Measurements from ENCODE around the gene SNAPIN. TPM values are rescaled to one million over a fixed set of nuclear protein-coding genes. Genes with fewer than 3 reads are reported as not detected.

SNAPIN gene, protein sequence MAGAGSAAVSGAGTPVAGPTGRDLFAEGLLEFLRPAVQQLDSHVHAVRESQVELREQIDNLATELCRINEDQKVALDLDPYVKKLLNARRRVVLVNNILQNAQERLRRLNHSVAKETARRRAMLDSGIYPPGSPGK
- 56.8 and 62.6 TPM in 2 replicates for total RNA-seq

DNA sequence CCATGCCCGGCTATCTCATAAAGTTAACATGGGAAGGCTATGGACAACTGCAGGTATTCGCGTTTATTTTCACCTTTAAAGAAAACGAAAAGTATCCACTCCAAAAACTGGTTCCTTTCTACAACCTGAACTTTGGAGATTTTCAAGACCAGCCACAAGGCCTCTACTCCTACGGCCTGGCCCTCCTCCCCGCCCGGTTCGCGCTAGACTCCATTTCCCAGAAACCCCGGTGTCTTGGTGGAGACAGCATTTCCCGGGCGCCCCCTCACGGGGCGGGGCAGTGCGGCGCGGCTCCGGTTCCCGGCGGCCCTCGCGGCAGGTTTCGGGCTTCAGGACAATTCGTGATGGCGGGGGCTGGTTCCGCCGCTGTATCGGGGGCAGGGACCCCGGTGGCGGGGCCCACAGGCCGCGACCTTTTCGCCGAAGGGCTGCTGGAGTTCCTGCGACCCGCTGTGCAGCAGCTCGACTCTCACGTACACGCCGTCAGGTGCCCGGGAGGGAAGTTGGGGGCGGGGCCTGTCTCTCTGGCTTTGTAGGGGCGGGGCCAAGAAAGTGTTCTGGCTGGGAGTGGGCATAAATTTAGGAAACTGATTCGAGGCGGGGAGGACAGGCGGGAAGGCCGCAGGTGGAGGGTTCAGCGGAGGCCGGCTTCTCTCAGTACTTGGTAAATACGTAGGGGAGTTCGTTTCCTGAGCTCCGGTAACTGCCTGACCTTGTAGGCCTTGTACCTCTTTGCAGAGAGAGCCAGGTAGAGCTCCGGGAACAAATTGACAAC lies at the start of gene SNAPIN:
SNAPIN (plus strand) TSS at position 304 of the 775 bp plus-strand sequence; CDS start at position 345, 41 bp downstream.

DNA sequence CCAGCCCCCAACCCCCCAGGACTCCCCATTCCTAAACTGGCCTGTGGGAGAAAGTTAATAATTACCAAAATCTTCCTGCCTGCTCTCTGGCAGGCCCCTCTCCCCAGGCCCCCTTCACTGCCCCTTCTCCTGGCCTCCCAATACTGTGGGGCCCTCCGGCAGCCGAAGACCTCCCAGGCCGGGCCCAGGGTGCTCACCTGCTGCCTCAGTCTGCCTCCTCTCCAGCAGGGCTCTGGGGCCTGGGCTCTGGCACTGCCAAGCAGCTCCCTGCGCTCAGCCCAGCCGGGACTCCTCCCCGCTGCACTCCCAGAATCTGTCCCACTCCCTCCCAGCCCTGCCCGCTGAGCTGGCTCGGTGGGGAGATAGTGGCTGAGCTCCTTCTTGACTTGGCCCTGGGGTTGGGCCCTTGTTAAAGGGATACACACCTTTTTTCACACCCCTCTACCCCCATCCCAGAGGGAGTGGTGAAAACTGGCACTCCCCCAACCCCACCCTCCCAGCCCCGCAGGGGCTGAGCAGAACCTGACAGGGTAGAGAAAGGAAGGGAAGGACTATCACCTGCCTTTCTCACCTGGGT lies 45.7 kb upstream of the SNAPIN start, which contains the start of gene S100A16:
S100A16 (minus strand) TSS at position 383 of the 577 bp plus-strand sequence. CDS start 4,986 bp downstream, outside the sequence.

DNA sequence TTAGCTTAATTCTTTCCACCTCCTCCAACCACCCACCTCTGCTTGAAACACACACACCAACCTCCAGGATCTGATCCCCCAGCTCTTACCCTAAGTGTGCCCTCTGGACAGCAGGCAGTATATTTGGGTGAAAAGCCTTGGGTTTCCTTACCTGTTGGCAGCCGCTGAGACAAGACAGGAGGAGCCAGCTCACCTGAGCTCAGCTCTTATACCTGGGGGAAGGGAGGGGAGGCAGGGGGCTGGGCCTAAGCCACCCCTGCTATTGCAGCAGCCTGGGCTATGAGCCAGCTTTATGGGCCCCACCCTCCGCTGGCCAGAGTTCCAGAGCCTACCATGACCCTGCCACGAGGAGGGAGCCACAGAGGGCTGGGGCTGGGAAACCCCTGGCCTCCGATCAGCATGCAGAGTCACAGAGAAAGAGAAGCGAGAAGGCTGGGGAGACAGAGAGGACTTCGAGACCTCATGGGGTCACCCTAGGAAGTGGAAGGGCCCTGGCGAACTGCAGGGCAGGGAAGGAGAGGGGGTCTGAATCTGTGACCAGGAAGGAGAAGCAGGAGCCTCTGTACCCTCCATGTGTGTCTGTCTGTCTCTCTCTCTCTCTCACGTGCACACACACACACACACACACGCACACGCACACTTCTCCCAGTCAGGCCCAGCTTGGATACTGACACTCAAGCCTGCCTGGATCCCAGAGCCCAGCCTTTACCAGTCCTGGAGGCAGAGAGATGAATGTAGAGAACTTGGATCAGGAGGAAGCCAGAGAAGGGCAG lies 42.2 kb upstream of the SNAPIN start, which contains the start of gene S100A14:
S100A14 (minus strand) TSS at position 182 of the 773 bp plus-strand sequence. CDS start 467 bp downstream, outside the sequence.

DNA sequence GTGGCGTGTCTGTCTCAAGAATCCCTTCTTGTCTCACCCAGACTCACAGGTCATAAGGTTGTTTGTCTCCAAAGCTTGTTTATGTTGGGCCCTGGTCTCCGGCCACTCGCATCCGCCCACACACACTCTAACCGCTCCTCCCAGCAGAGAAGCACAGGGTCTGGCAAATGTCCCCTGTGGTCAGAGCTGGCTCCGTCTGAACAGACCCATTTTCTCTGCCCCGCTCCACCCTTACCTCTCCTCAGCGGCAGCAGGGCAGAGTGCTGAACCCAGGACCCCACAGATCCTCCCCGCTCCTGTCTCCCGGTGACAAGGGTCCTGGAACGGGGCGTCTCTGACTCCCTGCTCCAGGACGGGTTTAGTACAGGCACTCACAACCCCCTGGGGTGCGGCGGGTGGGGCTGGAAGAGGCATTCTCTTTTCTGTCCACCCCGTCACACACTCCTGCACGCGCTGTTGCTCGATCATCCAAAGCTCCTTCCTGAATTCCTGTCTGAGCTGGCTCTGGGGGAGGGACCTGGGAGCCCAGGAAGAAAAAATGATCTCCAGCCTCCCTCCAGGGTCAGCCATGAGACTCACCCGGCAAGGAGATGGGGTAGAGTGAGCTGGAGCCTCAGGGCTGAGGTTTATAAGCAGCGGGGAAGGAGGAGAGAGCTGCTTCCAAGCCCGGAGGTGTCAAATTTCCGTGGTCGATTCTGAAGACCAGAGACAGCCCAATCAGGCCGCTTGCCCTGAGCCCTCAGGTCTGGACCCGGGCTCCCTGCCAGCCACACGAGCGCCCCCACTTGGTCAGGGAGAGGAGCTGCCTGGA lies 31.4 kb upstream of the SNAPIN start, which contains the start of gene S100A13:
S100A13 (minus strand) TSS at position 602 of the 811 bp plus-strand sequence. CDS start 1,033 bp downstream, outside the sequence.

DNA sequence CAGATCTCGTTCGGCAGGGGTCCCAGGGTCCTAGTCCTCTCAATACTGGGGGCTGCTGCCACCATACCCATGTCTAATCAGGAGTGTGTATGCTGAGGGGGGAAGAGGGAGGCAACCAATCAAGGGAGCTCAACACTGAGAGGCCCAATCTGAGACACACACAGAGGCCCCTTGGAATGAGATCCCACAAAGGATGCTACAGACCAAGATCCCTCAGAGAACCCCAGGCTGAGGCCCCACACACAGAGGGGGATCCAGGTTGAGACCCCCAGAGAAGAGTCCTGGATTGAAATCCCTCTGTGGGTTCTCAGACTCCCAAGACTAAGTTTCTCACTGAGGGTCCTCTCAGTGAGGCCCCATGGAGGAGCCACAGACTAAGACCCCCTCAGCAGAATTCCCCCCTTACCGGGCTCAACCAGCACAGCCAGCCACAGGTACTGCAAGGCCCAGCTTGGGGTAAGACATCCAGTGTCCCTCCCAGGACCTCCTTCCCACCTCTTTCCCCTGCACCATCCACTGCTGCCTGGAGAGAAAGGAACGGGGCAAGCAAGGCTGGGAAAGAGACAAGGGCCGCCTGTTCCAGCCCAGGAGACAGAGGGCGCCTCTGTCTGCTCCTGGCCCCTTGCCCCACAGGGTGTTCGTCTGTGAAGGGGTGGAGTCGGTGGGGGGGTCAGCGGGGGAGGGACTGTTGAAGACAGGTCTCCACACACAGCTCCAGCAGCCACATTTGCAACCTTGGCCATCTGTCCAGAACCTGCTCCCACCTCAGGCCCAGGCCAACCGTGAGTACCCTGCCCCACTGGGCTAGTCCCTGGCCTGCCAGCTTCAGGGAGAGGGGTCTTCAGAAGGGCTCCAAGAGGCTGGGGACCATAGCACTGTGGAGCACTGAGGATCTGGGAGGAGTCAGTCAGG lies 30.5 kb upstream of the SNAPIN start, which contains the start of gene S100A1:
S100A1 (plus strand) TSS at position 720 of the 912 bp plus-strand sequence. CDS start 2,088 bp downstream, outside the sequence.

DNA sequence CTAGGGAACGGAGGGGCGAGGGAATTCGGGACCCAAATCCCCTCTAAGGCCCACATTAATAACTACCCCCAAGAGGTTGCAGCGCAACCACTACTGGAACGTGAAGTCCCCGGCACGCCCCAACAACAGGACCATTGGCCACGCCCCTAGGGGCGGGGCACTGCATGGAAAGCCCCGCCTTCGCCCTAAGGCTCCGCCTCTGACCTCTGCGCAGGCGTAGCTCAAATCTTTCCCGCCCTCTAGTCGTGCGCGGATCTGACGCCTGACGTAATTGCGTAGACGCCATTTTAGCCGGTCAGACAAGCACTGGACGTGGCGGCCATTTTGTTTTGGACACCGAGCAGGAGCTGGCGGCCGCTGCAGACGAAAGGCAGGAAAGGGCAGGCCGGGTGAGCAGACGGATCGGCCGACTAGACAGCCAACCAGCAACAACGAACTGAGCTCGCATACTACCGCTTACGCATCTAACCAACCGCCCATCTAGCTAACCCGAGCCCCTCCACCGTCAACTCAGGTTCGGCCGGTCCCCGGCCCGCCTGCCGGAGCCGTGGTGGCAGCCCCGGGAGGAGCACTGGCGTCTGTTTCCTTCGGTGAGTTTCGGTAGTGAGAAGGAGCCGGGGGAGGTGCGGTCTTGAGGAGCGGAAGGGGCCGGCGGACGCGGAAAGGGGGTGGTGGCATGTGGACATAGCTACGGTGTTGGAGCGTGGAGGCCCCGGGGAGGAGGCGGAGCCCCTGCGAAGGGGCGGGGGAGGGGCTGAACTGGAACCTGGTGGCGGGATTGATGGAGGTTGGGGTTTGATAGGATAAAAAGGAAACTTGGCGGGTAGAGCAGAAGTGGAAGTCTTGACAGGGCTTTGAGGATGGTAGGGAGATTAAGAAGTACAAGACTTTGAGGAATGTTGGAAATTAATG lies 24.5 kb upstream of the SNAPIN start, which contains the start of gene CHTOP:
CHTOP (plus strand) TSS at position 313 of the 912 bp plus-strand sequence. CDS start 2,523 bp downstream, outside the sequence.

DNA sequence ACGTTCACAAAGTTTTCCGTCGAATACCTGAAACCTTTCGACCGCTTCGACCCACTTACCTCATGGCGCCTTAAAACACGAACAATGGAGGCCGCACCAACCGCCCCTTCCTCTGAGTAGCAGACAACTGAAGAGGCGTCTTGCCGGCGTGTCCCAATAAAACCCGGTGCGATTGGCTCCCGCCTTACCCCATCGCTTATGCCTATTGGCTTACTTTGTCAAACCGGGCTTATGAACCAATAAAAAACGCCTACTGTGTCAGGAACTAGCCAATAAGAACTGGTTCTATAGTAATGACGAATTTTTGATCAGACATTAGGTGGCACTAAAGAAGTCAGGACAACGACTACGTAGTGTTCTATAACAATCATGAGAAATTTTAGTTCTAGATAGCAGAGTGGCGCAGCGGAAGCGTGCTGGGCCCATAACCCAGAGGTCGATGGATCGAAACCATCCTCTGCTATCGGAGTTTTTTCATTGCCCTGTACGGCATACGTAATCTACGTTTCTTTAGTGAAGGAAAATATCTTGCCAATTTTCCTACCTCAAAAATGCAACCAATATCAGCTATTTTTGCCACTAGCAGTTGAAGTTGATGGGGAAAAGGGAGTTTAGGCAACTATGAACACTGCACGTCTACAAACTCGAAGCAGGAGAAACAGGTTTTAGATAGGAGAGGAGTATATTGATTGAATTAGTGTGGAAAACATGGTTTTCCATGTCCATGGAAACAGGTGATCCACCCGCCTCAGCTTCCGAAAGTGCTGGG lies 12.5 kb downstream of the SNAPIN start, which contains the start of gene ILF2:
ILF2 (minus strand) TSS at position 135 of the 769 bp plus-strand sequence; CDS start at position 64, 71 bp downstream.

DNA sequence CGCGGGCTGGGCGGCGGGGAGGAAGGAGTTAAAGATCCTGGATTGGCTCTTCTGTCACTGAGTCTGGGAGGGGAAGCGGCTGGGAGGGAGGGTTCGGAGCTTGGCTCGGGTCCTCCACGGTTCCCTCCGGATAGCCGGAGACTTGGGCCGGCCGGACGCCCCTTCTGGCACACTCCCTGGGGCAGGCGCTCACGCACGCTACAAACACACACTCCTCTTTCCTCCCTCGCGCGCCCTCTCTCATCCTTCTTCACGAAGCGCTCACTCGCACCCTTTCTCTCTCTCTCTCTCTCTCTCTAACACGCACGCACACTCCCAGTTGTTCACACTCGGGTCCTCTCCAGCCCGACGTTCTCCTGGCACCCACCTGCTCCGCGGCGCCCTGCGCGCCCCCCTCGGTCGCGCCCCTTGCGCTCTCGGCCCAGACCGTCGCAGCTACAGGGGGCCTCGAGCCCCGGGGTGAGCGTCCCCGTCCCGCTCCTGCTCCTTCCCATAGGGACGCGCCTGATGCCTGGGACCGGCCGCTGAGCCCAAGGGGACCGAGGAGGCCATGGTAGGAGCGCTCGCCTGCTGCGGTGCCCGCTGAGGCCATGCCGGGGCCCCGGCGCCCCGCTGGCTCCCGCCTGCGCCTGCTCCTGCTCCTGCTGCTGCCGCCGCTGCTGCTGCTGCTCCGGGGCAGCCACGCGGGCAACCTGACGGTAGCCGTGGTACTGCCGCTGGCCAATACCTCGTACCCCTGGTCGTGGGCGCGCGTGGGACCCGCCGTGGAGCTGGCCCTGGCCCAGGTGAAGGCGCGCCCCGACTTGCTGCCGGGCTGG lies 20.2 kb downstream of the SNAPIN start, which contains the start of gene NPR1:
NPR1 (plus strand) TSS at position 170 of the 818 bp plus-strand sequence; CDS start at position 591, 421 bp downstream.

Other genes starting within 250 kb of the SNAPIN start
- not detected in 2 replicates for gene S100A7A, start 242.2 kb upstream of the SNAPIN start, total RNA-seq
- gene S100A7, start 198.1 kb upstream of the SNAPIN start, total RNA-seq = 0.42 and 3.5 TPM in 2 replicates
- gene S100A6, start 122.7 kb upstream of the SNAPIN start, total RNA-seq = 2,657 and 2,815 TPM in 2 replicates
- 0.49 TPM in 1 of 2 replicates, not detected in the other for gene S100A5, start 117.8 kb upstream of the SNAPIN start, total RNA-seq
- gene S100A4, start 112.9 kb upstream of the SNAPIN start, total RNA-seq = 45.3 and 57.0 TPM in 2 replicates
- gene S100A3, start 109.4 kb upstream of the SNAPIN start, total RNA-seq = 4.6 and 9.0 TPM in 2 replicates
- 5,324 and 7,203 TPM in 2 replicates for gene S100A2, start 92.9 kb upstream of the SNAPIN start, total RNA-seq
- gene S100A16, start 45.6 kb upstream of the SNAPIN start, total RNA-seq = 1,881 and 1,940 TPM in 2 replicates
- 1,909 and 2,185 TPM in 2 replicates for gene S100A14, start 42.4 kb upstream of the SNAPIN start, total RNA-seq
- gene S100A13, start 31.2 kb upstream of the SNAPIN start, total RNA-seq = 124 and 160 TPM in 2 replicates
- gene S100A1, start 30.3 kb upstream of the SNAPIN start, total RNA-seq = not detected in 2 replicates
- 43.7 and 46.6 TPM in 2 replicates for gene CHTOP, start 24.6 kb upstream of the SNAPIN start, total RNA-seq
- 208 and 209 TPM in 2 replicates for gene ILF2, start 12.3 kb downstream of the SNAPIN start, total RNA-seq
- gene NPR1, start 20.0 kb downstream of the SNAPIN start, total RNA-seq = not detected in 2 replicates
- 22.5 and 25.0 TPM in 2 replicates for gene INTS3, start 69.3 kb downstream of the SNAPIN start, total RNA-seq
- gene SLC27A3, start 116.7 kb downstream of the SNAPIN start, total RNA-seq = 11.3 and 19.6 TPM in 2 replicates

Measured in airway epithelial cell (primary cell).